ENCODE data around the gene EFCAB6. TPM values are rescaled to one million over a fixed set of nuclear protein-coding genes. Genes with fewer than 3 reads are reported as not detected.

Gene EFCAB6
- total RNA-seq, 1 donor from 2014 or later: 2.1 TPM

DNA sequence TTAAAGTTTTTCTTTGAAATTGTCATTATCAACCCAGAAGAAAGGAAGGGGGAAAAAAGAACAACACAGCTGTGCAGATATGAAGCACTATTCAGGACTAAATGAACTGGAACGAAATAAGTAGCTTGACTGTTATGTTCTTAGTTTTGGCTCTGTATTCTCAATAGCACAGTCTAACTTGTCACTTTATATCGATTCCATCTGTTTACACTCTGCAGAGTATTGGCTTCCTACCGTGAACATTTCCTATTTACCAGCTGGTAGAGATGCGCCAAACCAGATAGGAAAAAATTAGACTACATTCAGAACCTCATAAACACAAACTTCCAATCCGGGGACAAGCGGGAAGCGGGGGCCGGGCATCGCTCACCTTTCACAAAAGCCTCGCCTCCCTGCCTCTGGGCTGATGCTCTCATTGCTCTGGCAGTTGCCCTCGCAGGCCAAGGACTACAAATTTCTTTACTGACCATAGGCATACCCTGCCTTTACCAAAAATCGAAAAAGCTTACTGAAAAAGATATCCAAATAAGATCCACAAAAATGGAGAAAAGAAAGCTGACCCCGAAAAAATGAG lies 66.2 kb downstream of the EFCAB6 start:
- DNase-seq: peak; percentile 19

DNA sequence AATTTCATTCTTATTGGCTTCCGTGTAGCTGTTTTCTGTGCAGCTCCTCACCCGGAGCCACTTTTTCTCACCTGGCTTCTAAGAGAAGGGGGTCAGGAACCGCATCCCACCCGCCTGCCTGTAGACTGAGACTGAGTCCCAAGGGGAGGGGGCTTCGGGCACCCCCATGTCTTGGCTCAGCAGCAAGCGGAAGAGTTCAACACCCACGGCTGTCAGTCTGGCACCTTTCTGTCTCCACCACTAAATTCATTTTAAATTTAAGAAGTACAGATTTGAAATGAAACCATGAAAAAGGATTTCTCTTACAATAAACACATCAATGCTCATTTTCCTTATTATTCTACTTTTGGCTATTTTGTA lies 66.7 kb downstream of the EFCAB6 start:
- DNase-seq: no peak

DNA sequence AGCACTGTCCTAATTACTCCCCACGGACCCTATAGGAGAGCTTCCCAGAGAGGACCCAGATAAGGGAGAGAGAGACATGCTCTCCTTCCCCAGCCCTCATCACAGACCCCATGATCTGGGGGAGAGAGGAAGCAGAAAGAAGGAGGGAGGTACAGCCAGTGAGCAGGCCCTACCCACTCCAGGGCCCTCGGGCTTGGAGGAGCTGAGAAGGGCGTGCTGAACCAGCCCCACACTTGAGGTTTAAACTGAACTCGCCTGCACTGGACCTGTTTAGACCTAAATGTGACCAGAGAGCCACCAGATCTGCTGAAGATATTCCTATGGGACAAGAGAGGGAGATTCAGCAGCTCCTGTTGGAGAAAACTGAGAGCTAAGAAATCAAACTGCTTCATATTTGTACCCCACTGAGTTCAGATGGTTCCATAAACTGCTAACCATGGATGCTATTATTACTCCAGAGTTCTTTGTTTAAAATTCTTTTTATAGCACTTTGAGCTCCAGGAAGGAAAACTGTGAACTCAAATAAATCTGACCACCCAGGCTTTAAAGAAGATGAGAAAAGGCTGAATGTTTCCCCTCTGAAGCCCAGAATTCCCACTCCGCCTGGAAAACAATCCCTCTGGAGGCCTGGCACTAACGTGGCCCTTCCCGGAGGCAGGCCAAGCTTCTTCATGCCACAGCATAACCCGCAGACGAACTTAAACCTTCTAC lies 67.2 kb downstream of the EFCAB6 start:
- DNase-seq: peak; percentile 13

DNA sequence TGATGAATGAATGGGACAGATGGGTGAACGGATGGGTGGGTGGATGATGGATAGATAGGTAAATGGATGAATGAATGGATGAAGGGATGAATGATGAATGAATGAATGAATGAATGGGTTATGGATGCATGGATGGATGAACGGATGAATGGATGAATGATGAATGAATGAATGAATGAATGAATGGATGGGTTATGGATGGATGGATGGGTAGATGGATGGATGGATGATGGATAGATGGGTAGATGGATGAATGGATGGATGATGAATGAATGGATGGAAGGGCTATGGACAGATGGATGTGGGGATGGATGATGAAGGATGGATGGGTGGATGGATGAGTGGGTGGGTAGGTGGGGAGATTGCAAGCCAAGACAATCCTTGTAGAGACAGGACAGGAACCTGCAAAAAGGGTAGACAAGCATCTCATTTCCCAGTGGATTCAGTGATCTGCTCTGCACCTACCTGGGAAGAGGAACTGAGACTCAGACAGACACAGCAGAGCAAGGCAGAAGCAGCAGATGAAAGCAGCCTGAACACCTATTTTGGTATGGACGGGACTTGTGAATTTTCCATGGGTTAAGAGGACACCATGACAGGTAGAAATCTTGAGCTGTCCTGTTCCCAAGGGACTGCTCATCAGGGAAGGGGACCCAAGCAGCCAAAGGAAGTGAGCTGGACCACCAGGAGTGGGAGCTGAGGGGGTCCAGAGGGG lies 68.0 kb downstream of the EFCAB6 start:
- no peak for DNase-seq

DNA sequence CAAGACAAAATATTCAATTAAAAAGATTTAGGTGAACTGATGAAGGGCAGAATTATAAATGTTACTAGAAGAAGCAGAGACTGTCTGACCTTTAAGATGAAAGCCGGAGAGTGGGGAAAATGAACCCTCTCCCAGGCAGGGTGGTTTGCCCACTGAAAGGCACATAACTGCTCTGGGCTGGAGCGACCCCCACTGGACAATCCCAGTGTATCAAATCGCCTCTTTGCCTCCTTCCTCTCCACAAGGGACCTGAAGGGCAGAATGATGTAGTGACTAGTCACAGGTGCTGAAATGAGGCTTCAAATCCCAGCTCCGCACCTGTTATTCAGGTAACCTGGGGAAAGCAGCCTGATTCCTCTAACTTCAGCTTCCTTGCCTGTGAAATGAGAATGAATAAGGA lies 69.0 kb downstream of the EFCAB6 start:
- no peak for DNase-seq

DNA sequence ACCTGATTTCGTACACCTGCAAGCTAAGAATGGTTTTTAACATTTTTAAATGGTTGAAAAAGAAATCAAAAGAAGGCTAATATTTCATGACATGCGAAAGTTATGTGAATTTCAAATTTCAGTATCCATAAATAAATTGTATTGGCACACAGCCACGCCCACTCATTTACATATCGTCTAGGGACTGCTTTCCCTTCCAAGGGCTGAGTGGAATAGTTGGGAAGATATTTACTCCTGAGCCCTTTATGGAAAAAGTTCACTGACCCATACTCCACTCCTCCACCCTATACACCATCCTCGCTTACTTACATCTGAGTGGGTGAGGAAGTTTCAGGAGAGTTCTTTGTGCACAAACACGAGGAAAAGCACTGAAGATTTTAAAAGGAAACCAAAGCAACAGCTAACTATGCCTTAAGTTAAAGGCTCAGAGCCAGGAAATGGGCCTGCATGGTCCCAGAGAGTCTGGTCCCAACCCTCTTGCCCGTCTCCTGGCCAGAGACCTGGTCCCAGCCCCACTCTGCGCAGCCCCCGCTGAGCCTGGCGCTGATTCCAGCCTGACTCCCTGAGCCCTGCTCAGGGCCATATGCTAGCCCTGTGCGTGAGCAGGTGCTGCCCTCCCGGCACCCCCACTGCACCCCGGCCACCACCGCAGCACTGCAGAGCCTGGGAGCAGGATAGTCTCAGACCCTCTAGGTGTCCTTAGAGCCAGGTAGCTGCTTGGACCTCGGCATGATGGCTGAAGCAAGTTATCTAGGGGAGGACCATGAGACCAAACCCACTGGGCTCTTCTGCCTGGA lies 69.8 kb downstream of the EFCAB6 start:
- no peak for DNase-seq

DNA sequence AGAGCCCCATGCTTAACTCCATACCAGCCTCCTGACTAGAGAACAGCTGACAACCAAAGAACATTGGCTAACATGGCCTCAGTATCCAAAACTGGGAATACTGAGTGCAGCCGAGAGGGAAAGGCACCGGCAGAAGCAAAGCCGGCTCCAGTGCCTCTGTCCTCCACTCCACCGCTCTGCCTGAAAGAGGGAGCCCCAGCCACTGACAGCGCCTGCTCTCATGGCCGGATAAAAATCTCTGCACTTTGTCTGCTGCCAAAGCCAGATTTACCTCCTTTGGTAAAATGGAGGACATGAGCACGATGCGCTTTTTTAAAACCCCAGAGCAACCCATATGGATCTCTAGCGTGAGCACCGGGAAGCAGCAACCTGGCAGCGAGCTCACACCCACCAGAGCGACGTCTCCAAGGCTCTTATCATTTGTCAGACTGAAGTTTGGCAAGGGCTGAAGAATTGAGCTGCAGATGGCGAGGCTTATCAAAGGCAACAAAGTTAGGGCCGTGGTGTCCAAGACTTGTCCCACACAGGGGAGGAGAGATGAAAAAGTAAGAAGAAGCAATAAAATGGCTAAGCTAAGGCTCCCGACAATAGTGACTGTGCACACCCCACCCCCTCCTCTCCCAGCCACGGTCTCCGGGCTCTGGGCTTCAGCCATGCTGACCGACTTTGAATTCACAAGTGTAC lies 71.4 kb downstream of the EFCAB6 start:
- no peak for DNase-seq

DNA sequence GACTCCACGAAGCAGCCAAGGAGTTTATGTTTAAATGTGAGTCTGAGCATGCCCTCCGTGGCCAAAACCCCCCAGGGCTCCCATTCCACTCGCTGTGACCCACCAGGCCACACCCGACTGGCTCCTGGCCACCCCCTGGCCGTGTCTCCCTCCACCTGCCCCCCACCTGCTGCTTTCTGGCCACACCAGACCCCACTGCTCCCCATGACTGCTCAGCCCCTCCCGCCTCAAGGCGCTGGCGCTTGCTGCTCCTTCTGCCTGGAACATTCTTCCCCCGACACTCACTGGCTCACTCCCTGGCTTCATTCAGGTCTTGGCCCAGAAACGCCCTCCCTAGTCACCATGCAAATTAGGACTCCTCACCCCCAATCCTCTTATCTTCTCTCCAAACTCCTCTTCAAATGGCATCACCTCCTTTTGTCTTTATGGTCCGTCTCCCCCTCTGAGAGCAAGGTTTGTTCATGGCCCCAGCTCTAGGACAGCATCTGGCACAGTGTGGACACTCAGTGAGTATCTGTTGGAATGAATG lies 72.2 kb downstream of the EFCAB6 start:
- no peak for DNase-seq

DNA sequence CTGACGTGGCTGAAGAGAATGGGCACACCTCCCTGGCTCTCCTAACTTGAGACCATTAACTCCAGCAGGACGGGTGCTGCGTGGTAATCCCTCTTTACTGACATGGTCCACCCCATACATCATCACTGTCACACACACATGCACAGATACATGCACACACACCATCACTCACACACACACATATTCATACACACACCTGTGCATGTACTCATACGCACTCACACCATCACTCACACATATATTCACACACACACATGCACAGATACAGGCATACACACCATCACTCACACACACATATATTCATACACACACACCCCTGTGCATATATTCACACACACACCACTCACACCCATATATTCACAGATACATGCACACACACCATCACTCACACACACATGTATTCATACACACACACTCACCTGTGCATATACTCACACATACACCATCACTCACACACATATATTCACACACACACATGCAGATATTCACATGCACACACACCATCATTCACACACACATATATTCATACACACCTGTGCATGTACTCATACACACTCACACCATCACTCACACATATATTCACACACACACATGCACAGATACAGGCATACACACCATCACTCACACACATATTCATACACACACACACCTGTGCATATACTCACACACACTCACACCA lies 74.8 kb downstream of the EFCAB6 start:
- DNase-seq: no peak

DNA sequence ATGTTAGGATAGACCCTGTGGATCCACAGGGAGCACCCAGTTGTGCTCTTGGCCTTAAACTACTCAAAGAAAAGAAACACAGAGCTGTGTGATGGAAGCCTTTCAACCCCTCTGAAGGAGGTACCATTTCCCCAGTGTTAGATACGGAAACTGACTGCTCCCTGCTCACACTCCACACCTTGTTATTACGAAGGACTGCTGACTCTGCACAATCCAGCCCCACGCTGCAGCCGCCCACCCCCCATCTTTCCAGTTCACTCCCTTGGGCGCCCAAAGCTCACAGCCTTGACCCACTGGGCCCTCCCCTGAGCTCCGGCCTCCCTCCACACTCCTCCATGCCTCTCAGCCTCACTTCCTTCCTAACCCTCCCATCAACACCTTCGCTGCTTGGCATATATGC lies 75.5 kb downstream of the EFCAB6 start:
- no peak for DNase-seq

DNA sequence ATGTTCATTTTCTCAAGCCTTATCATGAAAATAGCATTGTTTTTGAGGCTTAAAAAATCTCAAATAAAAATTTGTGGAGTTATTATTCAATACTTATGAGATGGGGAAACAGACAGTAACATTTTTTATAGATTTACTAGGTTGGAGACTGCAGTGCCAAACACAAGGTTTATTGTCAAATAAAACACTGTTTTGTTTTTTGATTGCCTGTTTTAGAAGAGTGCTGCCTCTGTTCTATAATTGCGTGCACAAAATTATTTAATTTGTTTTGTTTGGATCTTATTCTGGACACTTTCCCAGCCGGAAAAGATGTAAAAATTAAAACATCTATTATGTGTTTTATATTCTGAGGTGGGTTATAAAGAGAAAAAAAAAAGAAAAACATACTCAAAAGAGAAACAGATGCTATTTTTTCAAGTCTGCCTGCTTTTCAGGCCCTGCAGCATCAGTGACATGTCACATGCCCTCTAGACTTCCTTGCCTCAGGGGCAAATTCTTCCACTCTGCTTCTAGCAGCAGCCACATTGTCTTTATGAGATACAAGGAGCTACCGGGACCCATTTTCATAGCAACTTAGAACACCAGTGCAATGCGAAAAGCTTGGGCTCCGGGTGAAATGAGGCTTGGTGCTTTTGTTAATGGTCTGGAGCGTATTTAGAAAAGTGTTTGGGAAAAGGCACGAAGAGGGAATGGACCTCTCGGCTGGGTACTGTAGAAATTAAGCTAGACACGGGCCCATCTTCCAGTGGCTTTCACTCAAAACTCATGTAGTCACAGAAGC lies 77.5 kb downstream of the EFCAB6 start:
- no peak for DNase-seq

DNA sequence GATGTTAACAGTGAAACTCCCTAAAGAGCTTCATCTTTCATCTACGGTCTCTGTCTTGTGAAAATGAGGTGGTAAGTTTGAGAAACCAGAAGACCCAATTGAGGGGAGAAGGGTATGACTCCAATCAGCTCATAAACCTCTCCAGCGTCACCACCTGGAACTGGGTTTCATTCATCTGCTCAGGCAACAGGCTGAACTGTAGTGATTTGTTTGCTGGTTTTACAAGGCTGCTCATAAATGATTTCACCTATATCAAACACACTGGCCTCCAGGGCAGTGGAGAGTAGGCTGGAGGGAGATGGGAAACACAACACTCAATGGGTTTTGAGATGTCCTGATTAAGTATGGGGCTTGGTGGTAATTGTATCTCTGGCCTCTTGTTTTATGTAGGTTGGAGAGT lies 79.0 kb downstream of the EFCAB6 start:
- DNase-seq: no peak

DNA sequence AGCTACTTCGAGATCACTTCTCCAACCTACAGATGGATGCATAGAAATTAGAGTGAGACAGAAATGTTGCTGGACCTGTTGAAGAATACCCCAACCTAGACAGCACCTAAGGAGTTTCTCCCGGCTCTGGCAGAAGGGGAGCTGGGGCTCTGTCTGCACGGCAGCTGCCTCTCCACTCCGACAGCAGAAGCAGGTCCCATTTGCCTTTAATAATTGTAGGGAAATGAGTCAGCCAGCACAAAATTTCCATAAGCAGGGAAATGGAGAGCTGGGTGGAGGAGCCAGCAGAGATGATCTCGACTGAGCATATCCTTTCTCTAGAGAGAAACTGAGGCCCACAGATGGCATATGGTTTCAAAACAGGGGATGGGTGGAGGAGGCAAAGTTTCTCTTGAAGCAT lies 80.1 kb downstream of the EFCAB6 start:
- no peak for DNase-seq

DNA sequence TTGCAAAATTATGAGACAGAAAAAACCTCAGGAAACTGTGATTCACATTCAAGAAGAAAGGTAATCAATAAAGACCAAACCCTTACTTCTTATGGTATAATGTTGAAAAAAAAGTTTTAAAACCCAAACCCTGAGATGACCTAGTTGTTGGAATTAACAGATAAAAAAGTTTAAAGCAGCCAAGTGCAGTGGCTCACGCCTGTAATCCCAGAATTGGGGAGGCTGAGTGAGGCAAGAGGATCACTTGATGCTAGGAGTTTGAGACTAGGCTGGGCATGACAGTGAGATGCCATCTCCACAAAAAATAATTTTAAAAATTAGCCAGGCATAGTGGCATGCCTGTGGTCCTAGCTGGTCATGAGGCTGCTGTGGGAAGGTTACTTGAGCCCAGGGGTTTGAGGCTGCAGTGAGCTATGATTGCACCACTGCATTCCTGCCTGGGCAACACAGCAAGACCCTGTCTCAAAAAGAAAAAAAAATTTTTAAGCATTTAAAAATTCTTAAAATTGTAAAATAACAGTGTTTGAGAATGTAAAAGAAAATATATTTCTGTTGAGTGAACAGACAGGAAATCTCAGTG lies 85.1 kb downstream of the EFCAB6 start:
- no peak for DNase-seq

DNA sequence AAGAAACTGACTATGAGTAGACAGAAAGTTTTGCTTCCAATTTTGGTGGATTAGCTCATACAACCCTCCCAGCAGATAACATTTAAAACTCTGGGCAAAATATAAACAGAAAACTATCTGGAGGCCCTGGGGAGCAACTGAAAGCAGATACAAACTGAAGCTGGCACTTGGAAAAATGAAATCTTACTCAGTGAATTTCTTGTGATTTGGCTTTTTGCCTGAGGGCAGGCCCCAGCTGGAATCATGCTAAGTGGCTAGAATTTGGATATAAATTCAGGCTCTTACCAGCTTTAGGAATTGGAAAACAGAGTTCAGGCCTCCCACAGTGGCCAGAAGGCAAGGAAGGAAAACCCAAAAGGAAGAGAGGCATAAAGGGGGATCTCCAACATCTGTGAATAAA lies 85.8 kb downstream of the EFCAB6 start:
- DNase-seq: peak; percentile 82

DNA sequence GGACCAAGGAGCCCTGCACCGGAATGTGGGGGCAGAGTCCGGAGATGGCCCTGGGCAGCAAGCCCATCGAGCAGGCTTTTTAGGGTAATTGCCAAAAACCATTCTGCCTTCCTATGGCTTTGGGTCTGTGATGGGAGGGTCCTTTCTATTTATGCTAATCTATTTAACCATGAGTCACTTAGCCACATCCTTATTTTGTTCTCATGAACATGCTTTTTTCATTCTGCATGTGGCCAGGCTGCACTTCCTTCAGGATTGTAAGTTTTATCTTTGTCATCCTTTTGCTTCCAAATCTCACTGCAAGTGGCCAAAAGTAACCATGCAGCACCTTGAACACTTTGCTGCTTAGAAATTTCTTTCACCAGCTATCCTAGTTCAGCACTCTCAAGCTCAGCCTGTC lies 88.3 kb downstream of the EFCAB6 start:
- DNase-seq: no peak

DNA sequence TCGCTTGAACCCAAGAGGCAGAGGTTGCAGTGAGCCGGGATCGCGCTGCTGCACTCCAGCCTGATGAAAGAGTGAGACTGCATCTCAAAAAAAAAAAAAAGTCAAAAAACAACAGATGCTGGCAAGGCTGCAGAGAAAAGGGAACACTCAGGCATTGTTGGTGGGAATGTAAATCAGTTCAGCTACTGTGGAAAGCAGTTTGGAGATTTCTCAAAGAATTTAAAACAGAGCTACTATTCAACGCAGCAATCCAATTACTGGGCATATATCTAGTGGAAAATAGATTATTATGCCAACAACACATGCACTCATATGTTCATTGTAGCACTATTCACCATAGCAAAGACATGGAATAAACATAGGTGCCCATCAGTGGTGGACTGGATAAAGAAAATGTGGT lies 89.7 kb downstream of the EFCAB6 start:
- DNase-seq: no peak

DNA sequence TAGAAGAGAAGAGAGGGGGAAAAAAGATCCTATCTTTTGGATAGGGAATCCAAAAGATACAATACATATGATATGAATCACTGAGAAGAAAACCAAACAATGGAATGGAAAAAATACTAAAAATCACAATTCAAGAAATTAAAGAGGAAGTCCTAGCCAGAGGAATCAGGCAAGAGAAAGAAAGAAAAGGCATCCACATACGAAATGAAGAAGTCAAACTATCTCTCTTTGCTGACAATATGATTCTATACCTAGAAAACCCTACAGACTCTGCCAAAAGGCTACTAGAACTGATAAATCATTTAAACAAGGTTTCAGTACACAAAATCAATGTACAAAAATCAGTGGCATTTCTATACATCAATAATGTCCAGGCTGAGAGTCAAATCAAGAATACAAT lies 91.4 kb downstream of the EFCAB6 start:
- no peak for DNase-seq

DNA sequence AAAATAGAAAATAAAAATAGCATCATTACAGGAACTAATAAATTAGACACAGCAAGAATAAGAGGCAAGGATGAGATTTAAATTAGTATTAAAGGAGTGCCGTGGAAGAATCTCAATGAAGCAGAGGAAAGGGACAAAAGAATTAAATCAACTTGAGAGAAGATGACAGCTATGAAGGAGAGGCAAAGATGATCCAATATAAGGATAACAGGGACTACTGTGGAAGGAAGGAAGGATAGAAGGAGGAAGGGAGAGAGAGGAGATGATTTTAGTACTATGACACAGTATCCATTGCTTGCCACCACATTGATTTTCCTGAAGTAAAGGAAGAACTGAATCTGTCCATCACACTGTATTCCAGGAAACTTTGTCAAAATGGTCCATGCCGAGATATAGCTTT lies 98.0 kb downstream of the EFCAB6 start:
- no peak for DNase-seq

DNA sequence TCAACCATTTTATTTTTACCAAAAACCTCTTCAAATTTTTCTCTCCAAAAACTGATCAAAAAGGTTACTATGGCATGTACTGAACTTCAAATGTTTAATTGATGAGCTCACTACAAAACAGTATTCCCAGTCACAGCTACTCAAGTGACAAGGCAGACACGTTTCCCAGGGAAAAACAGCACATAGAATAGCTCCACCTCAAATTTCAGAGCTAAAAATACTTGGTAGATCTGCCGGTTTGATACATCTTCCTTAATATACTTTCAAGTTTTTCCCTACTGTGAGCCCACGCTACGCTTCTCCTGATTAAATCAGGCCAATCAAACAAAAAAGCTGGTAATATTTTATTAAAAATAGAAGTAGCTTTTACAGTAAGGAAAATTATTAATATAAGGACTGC lies 100.4 kb downstream of the EFCAB6 start:
- no peak for DNase-seq

All from skin of body (tissue), 2 donors.